DMS79 treated with DMSO at 0.1 percent for 48 hours (cell line): ENCODE measurements around the gene LEMD2.

ENCODE experiments used
- DNase-seq: peaks from one replicate; lab custom pipeline; 2025; lab: John Stamatoyannopoulos, UW

LEMD2 gene

DNA sequence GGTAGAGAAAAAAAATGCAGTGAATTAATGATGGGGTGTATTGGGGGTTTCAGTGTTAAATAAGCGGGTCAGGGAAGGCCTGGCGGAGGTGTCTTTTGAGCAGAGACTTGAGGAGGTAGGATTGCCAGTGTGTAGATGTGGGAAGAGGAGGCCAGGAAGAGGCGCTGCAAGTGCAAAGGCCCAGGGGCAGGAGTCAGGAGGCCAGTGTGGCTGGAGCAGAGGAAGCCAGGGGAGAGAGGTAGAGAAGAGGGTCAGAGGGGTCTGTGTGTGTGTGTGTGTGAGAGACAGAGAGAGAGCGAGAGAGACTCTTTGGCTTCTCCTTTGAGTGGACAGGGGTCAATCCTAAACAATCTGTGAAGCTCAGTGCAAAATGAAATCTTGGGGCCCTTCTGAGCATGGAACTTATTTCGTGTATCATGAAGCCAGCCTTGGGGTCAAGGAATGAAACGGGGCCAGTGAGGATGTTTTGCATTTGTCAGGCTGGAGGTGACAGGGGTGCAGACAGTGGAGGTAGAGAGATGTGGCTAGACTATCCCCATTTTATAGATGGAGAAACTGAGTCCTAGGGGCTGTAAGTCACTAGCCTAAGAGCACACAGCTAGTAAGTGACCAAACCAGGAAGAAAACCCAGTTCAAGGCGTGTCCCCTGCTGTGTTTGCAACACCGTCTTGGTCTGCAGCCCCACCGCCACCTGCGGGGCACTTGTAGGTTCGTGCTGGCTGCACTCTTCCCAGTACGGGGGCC is 32.5 kb downstream of the LEMD2 start:
- no peak for DNase-seq

DNA sequence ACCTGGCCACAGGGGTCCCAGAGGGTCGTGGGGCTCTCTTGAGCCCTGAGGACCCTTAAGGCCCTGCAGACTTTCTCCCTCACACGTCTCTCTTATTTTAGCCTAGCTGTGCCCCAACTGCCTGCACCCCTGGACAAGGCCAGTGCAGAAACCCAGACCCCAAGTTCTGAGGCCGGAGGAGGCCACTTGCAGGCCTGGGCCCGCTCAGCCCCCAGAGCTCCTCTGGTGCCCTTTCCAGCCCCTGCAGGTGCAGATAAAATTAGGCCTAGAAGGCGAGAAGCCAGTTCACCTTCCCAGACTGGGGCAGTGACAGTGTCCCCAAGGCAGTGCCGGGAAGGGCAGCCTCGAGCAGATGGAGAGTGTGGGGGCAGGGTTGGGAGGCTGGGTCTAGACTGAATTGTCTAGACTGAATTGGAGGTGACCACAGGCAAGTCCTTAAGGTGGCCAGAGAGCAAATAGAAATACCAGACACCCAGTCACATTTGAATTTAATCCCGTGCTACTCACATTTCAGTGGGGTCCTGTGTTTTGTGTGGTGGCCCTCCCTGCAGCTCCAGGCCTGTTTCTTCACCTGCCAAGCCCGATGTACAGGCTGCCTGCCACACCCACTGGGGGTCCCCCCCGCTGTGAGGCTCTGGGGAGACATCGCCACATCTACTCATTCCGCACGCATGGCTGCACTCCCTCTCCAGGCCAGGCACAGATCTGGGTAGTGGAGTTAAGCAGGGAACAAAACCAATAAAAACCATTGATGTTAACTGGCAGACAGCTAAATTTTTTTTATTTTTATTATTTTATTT is 33.7 kb downstream of the LEMD2 start:
- peak; percentile 94 for DNase-seq

DNA sequence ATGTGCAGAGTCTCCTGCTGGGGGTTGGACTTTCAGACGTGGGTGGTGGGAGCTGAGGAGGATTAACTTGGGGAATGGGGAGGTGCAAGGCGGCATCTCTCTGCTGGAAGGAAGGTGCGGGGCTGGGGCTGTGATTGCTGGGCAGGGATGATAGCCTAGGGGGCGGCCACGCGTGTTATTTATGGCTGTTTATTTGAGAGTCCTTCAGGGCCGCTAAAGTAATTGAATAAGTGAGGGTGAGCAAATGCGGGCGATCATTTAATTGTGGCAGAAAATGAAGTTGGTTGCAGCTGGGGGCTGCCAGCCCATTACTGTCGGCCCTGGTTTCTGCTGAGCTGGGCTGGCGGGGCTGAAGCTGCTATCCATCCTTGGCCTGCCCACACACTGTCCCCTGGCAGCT is 34.7 kb downstream of the LEMD2 start:
- DNase-seq = no peak

DNA sequence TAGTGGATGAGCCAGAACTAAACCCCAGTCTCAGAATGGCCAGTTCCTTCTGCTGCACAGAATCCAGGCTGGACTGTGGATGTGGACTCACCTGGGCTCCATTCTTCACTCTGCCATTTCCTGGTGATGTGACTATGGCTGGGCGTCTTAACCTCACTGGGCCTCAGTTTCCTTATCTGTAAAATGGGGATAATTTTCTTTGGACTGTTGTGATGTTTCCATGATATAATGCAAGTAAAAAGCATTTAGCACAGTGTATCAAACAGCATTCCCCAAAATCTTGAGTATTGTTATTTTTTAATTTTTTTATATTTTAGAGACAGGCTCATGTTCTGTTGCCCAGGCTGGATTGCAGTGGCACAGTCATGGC is 36.3 kb downstream of the LEMD2 start:
- DNase-seq = no peak

DNA sequence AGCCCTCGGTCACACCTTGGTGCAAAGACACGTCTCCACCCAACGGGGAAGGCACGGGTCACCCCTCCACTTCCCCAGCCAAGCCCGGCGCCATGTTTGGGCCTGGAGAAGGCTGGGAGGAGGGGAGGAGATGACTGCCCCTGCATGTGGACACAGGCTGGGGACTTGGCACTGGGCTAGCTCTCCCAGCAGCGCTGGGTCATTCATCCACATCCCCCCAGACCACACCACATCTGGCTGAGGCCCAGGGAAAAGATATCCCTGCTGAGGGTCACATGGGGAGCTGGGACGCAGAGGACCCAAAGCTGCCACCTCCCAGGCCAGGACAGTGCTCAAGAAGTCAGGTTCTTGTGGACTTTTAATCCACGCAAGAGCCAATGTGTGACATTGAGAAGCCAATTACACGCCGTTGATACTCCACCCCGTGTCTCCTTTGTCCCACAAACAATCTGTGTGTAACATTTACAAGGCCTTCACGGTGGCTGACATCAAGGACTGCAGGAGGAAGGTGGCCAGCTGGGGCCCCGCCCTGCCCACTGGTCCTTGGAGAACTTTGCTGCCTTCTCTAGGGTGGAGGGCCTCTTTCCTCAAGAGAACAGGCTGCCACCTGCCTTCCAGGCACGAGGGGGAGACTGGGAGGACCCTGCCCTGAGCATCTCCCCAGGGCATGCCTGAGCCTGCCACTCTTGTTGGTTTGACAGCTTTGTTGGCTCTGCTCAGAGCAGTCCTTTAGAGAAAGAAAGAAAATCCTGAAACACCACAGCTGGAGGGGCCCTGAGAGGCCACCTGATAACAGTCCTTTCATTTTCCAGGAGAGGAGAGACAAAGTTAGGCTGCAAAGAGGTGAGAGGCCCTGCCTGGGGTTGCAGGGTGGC is 36.9 kb downstream of the LEMD2 start:
- DNase-seq = peak; percentile 97

DNA sequence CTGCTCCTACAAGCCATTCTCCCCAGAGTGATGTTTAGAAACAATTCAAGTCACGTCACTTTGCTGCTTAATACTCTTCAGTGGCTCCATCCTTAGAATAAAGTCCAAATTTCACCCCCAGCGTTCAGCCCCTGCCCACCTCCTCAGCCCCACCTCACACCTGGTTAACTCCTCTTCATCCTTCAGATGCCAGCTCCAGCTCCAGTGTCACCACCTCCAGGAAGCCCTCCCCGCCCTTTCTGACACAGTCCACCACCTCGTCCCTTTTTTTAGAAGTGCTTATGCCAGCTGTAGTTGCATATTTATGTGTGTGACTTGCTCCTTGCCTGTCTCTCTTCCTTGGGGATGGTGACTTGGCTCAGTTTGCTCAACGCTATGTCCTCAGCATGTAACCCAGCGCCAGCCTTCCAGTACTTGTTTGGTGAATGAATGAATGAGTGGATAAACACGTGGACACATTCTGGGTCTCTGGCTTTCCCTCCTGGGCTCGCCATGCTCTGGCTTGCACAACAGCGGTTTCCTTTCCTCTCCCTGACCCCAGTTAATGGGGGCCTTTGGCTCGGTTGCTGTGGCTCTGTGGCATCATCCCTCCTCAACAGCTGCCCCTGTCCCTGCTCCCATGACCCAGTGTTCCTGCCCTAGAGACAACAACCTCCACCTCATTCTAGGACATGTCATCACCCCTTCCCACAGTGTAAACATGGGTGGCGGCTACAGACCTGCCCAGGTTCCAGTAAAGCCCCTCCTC is 38.5 kb downstream of the LEMD2 start:
- no peak for DNase-seq

DNA sequence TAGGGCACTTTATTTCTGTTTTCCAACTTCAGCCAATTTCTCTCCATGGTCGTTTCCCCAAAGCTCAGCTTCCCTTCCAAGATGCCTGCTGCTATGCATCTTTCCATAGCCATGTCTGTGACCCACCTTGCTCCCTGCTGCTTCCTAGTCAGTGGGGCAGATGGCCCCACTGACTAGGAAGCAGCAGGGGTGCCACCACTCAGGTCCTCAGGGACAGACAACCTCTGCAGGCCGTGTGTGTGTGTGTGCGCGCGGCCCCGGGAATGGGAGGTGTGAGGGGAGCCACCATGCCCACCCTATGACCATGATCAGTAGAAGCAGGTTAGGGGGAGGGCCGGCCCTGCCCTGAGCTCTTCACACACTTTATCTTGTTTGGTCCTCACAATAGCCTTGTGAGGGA is 39.5 kb downstream of the LEMD2 start:
- no peak for DNase-seq

DNA sequence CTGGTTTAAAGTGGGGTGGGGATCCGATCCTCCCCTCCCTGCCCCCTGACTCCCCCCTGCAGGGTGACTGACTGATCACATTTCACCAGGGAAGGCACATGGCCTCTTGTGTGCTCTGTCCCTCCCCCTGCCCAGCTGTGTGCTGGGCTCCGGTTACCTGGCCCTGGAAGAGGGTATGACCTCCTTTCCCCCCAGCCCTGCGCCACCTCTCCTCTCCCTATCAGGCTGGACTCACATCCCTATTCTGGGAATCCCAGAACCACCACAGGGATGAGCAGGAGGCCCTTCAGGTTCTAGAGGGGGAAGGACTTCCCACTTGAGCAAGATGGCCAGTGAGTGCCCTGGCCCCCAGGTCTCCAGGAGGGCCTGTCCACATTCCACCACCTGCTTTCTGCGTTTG is 40.1 kb downstream of the LEMD2 start:
- no peak for DNase-seq

DNA sequence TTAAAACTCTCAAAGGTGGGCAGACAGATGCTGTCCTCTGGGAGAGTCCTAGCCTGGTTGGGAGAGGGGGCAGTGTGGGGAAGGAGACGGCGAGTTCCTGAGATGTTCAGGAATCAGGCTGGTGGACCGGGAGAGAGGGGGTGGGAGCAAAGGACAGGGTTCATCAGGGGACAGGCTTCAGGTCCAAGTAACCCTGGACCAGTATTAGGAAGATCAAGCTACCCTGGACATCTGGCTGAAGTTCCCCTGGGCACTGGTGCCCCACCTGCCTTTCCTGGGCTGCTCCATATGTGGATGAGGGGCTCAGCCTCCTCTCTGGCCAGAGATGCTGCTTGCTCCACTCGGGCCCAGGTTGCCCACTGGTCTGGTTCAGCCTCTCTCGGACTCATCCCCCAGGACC is 41.1 kb downstream of the LEMD2 start:
- DNase-seq = no peak

DNA sequence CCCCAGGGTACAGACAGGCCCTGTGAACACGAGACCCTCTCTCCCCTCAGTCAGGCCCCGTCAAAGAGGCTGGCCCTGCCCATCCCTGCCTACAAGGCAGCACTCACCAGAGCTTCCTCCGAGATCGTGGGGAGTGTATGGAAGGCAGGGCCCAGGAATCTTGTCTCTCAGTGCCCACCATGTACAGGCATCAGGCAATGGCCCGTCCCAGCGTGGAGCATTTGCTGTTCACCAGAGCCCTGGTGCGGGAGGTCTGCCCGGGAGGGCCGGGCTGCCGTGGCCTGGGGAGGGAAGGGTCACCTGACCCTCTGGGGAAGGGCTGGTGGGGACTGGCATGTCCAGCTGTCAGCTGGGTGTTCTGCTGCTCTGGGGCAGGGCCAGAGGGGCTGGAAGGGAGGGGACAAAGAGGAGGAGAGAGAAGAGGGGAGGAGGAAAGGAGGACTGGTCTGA is 42.3 kb downstream of the LEMD2 start, which contains the start of gene IP6K3:
IP6K3 (minus strand) TSS at position 255 of the 450 bp plus-strand sequence. CDS start 11,429 bp downstream, outside the sequence.
- DNase-seq = no peak

DNA sequence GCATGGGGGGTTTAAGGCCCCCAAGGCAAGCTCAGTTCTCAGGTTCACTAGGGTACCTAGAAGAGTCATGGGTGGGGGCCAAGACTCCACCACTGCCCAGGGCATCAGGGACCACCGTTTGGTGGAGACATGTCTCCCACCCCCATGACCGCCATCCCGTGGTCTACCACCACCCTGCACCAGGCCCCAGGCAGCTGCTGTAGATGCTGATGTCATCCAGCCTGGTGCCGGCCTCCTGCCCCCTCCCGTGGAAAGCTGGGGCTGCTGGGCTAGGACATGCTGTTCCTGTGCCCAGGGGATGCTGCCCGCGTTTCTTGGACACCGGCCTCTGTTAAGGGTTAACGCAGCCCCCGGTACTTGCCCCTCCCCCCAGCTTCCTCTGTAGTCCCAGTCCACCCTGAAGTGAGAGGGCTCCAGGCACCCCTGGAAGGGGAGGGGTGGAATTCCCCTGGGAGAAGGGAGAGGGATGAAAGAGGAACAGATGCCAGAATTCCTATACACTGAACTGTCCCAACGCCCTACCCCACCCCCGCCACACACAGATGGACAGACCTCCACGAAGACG is 42.8 kb downstream of the LEMD2 start:
- DNase-seq = no peak

DNA sequence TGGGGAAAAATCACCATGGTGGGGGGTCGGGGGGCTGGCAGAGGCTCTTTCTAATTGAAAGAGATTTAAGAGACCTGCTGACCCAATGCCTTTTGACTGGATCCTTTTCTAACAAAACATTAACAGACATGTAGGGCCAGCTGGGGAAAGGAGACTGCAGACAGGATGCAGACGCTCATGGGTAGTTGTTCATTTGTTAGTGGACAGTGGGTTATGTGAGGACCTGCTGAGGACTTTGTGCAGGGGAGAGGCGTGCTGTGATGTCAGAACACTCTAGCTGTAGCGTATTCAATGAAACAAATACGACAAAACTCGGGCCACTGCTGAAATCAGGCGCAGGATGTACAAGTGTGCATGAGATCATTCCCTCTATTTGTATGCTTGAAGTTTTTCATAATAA is 43.4 kb downstream of the LEMD2 start:
- DNase-seq = no peak

DNA sequence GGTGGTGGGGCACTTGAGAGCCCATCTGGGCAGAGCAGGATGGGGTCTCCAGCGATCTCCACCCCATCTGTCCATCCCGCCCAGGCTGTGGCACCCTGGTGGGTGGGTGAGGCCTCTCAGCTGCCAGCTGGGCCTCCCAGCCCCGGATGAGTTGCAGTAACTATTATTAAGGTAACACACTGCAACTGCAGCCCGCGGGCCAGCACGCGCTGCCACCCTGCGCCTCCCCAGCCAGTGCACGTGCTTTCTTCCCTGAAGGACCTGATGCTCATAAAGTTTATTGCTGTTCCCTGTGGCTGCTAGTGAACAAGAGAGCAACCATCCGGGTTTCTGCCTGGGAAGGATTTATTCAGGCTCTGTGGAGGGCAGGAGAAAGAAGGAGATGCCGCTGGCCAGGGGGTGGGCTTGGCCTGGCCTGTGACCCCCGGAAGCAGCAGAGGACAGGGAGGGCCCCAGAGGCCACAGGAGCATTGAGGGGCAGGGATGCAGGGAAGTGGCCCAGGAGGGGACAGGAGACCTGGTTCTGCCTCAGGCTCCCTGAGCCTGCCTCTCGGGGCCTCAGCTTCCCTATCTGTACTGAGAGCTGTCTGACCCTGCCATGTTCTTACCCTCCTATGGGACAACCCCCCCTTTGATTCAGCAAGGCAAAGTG is 43.9 kb downstream of the LEMD2 start:
- peak; percentile 85 for DNase-seq

DNA sequence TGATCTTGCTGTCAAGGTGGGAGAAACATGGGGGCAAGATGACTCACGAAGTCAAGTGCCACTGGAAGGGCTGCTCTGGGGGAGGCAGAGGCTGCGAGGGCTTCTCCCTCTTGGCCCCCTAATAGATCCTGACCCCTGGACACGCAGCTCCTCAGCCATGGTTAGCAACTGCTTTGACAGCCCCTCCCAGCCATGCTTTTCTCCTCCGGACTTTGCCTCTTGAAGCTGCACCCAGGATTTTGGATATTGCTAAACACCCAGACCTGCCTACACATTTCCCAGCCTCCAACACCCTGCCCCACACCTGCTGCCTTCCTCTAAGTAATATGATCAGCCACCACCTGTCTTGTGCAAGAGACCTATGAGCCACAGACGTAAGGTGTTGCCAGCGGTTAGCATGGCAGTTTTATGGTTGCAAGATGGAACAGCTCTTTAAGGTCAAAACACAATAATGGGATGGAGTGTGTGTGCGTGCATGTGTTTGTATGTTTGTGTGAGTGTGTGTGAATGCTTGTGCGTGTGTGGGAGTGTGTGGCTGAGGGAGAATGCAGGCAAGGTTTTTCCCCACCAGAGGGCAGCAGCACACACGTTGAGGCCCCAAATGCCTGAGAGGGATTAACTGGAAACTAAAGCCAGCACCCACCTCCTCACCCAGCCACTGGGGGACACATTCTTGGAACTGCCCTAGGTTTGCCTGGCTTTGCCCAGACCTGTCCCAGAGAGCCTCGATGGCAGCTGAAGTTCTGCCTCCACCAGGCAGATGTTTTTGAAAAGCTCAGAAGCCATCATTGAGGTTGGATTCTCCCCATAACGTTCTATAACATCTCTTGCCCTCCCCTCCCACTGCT is 44.7 kb downstream of the LEMD2 start:
- DNase-seq = peak; percentile 97

DNA sequence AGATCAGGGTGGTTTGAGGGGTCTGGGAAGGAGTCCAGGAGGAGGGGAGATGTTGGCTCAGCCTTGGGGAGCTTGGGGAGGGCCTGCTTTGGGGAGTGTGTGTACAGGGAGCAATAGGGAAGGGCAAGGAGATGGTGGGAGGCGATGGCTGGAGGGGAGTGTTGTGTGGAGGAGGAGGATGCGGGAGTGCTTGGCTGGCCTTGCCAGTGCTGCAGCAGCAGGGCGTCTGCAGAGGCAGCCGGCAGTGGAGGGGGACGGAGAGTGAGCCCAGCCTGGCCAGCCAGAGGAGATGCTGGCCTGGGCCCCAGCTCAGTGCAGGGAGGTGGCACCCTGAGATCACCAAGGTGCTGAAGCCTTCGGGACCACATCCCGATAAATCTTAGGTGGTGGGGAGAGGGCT is 46.1 kb downstream of the LEMD2 start:
- peak; percentile 86 for DNase-seq

DNA sequence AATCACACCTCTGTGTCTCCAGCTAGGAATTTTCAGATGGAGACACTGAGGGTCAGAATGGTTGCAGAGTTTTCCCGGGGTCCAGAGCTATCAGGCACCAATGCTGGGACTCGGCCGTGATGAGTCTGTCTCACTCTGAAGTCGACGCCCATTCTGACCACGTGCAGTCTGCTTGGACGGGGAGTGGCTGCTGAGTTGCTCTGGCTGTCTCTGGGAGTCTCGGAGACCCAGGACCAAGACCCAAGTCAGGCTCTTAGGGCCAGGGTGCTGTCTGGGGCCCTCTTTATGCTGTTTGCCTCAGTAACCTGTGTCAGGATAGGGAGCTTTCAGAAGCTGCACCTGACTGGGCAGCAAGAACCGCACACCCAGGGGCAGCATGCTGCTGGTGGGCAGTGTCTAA is 46.8 kb downstream of the LEMD2 start:
- DNase-seq = peak; percentile 25

DNA sequence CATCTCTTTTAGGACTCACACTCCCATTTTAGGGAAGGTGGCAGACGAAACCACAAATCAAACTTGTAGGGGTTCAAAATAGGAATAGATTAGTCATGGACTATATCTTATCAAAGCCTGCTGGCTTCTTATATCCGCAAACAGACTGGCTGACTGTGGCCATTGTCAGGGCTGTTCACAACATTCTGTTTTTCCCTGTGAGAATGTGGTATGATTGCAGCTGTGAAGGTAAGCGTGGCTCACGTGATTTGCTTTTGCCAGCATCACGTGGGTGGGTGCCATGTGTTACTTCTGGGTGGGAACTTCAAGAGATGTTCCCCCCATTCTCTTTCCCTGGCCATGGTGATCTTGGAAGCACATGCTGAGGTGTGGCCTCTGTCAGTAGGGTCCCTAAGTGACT is 48.1 kb downstream of the LEMD2 start:
- DNase-seq = no peak

DNA sequence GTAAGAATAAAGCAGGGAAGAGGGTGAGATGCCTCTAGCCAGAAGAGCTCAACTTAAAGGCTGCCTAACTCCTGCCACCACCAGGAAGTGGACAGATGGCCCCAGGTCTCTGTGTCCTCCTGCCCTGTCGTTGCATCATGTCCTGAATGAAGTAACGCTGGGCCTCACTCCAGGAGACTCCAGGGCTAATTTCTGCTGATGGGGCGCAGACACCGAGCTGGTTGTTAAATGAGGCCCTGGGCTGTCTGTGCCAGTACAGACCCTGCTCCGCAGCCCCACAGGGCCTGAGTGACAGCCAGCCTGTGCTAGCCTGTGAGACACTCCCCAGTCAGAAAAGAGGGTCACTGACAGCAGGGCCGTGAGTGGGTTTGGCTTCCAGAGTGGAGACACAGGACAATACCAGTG is 48.7 kb downstream of the LEMD2 start:
- no peak for DNase-seq

DNA sequence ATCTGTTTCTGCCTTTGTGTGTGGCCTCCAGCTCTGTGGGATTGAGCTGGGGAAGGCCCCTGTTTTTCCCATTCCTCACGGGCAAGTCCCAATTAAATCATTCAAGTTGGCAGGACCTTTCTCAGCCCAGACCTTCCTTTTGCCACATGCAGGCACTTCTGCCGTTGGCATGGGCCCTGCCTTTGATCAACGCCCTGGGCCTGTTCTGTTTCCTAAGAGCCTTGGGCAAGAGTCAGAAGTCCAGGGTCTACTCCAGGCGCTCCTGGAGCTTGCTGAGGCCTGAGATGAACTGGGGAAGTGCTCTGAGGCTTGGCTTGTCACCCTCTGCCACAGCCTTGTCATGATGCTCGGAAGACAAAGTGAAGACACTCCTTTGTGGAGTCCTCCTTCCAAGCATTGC is 49.4 kb downstream of the LEMD2 start:
- no peak for DNase-seq

DNA sequence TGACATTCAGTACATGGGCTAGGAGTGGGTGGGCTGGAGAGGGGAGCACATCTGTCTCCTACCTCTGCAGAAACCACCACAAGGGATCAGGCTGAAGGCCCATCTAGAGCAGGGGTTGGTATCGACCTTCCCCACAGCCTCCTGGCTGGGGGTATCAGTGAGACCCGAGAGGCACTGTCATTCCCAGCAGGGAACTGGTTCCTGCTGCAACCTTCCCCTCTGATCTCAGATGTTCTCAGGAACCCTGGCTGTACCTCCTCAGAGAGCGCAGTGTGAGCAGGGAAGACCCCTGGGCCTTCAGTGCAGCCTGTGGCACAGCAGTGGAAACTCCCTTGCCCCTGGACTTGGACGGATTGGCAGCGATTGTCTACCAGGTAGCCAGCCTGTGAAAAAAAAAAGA is 50.1 kb downstream of the LEMD2 start:
- no peak for DNase-seq
